ENCODE results near the gene INS. TPM values are rescaled to one million over a fixed set of nuclear protein-coding genes. Genes with fewer than 3 reads are reported as not detected.
"Not testable (repeated sequence)": the region's sequence is repeated elsewhere in the genome, so short reads cannot be mapped to it uniquely, and the experiment has no call there.

INS gene
- total RNA-seq, 4 donors from 2014 or later = not detected

GRCh38 chr11:2195756-2196088 is 34.7 kb upstream of the INS start:
- Histone ChIP-seq H3K27ac (no peak overlapping the region), H3K27me3 (peaks cover 18% of the 10 kb centered on the region), H3K4me3 (no peak overlapping the region), H3K9me3 (no peaks in the 10 kb centered on the region), H3K36me3 (no peaks in the 10 kb centered on the region), H3K4me1 (peaks cover 0 to 3% (median 0%) of the 10 kb centered on the region in 4 donors)
- in situ Hi-C loops (cut with MboI; ENCODE audit: low pct_ligation_motif_present in 1 of 4, low pct_unique_long_range_greater_than_20kb in 1 of 4, low sequenced_read_pairs in 3 of 4) = loop anchor here in 2 of 4 donors (10.0 to 25.0 kb wide), 4 partner anchors 92 to 229 kb away; partner anchors contain the start of gene TSSC4 (in 1 of the 2)
- intact Hi-C loops (cut with DNase I; ENCODE audit: low total_unique reads) = loop anchor here (5.0 to 10.0 kb wide), 2 partner anchors 102 to 329 kb away; no protein-coding TSS in a partner anchor
- no peak for DNase-seq
- WGBS, 2 donors (ENCODE audit: low coverage in 1 of 2) = 64 to 82% methylated on average over 2 to 6 of the region's 7 CpGs
- TF ChIP-seq EP300 (IDR thresholded peaks at IDR 0.05; ENCODE audit: low read depth) (no peak), CTCF (IDR thresholded peaks at IDR 0.05) (no peak), POLR2AphosphoS5 (IDR thresholded peaks at IDR 0.05) (no peak), POLR2A (IDR thresholded peaks at IDR 0.05) (no peak)

GRCh38 chr11:2194877-2195755 is 34.1 kb upstream of the INS start:
- Histone ChIP-seq H3K4me3 (no peak overlapping the region), H3K4me1 (peaks cover 0 to 3% (median 0%) of the 10 kb centered on the region in 4 donors), H3K9me3 (no peaks in the 10 kb centered on the region), H3K27ac (no peak overlapping the region), H3K36me3 (no peaks in the 10 kb centered on the region), H3K27me3 (peaks cover 24% of the 10 kb centered on the region)
- TF ChIP-seq CTCF (IDR thresholded peaks at IDR 0.05) = peak; percentile 72 to 89 (median 86)
- TF ChIP-seq POLR2A (IDR thresholded peaks at IDR 0.05) = no peak
- TF ChIP-seq EP300 (IDR thresholded peaks at IDR 0.05; ENCODE audit: low read depth) = no peak
- peak; percentile 34 for DNase-seq
- in situ Hi-C loops (cut with MboI; ENCODE audit: low pct_ligation_motif_present in 1 of 4, low pct_unique_long_range_greater_than_20kb in 1 of 4, low sequenced_read_pairs in 3 of 4) = loop anchor here in 2 of 4 donors (10.0 to 25.0 kb wide), 4 partner anchors 92 to 230 kb away; partner anchors contain the start of gene TSSC4 (in 1 of the 2)
- WGBS, 2 donors (ENCODE audit: low coverage in 1 of 2) = 0 to 57% methylated on average over 2 to 21 of the region's 24 CpGs
- intact Hi-C loops (cut with DNase I; ENCODE audit: low total_unique reads) = loop anchor here (5.0 to 10.0 kb wide), 2 partner anchors 102 to 330 kb away; no protein-coding TSS in a partner anchor

GRCh38 chr11:2193888-2194595 is 33.0 kb upstream of the INS start:
- intact Hi-C loops (cut with DNase I; ENCODE audit: low total_unique reads) (loop anchor here (10.0 kb wide), 1 partner anchor 331 kb away; no protein-coding TSS in a partner anchor), in situ Hi-C loops (cut with MboI; ENCODE audit: low pct_ligation_motif_present in 1 of 4, low pct_unique_long_range_greater_than_20kb in 1 of 4, low sequenced_read_pairs in 3 of 4) (loop anchor here in 2 of 4 donors (10.0 to 25.0 kb wide), 4 partner anchors 93 to 231 kb away; partner anchors contain the start of gene TSSC4 (in 1 of the 2))
- not testable (repeated sequence) for H3K27ac ChIP-seq, H3K36me3 ChIP-seq, H3K4me1 ChIP-seq, H3K4me3 ChIP-seq, DNase-seq, H3K9me3 ChIP-seq
- peaks cover 27% of the 10 kb centered on the region for H3K27me3 ChIP-seq
- 54% methylated on average over 13 of the region's 20 CpGs; no CpG with 5 or more reads in 1 of the 2 donors for WGBS, 2 donors (ENCODE audit: low coverage in 1 of 2)

- Histone ChIP-seq H3K4me3 (no peak overlapping the region), H3K36me3 (no peaks in the 10 kb centered on the region), H3K9me3 (no peaks in the 10 kb centered on the region), H3K27ac (no peak overlapping the region), H3K4me1 (peaks cover 0 to 3% (median 0%) of the 10 kb centered on the region in 4 donors), H3K27me3 (peaks cover 33% of the 10 kb centered on the region)
- 65% methylated on average over 23 of the region's 26 CpGs; no CpG with 5 or more reads in 1 of the 2 donors for WGBS, 2 donors (ENCODE audit: low coverage in 1 of 2)
- in situ Hi-C loops (cut with MboI; ENCODE audit: low pct_ligation_motif_present in 1 of 4, low pct_unique_long_range_greater_than_20kb in 1 of 4, low sequenced_read_pairs in 3 of 4) (loop anchor here in 2 of 4 donors (10.0 to 25.0 kb wide), 4 partner anchors 94 to 232 kb away; partner anchors contain the start of gene TSSC4 (in 1 of the 2)), intact Hi-C loops (cut with DNase I; ENCODE audit: low total_unique reads) (loop anchor here (10.0 kb wide), 1 partner anchor 332 kb away; no protein-coding TSS in a partner anchor)
- no peak for TF ChIP-seq CTCF (IDR thresholded peaks at IDR 0.05)
- no peak for TF ChIP-seq POLR2A (IDR thresholded peaks at IDR 0.05)
- no peak for TF ChIP-seq POLR2AphosphoS5 (IDR thresholded peaks at IDR 0.05)
- no peak for TF ChIP-seq EP300 (IDR thresholded peaks at IDR 0.05; ENCODE audit: low read depth)
- peak; percentile 64 for DNase-seq
These were observed 32.3 kb upstream of the INS start for GRCh38 chr11:2193099-2193887.

Measured in transverse colon (tissue), 4 donors.